Measurements from ENCODE around the gene NLN. TPM values are rescaled to one million over a fixed set of nuclear protein-coding genes. Genes with fewer than 3 reads are reported as not detected.
A peak's percentile ranks its signal among the peaks of the same experiment; 100 is the strongest.
"Not testable (repeated sequence)": the region's sequence is repeated elsewhere in the genome, so short reads cannot be mapped to it uniquely, and the experiment has no call there.

The NLN gene
- total and polyA plus RNA-seq, 4 donors: 21.7 to 38.6 (median 24.2) TPM

- Histone ChIP-seq H3K27ac (ENCODE audit: low read depth, low read length) (no peak overlapping the region), H3K36me3 (ENCODE audit: control insufficient read depth, insufficient read depth, low read length) (no peaks in the 10 kb centered on the region), H3K4me3 (ENCODE audit: low read depth, low read length) (no peak overlapping the region), H3K4me1 (ENCODE audit: control insufficient read depth, insufficient read depth, low read length) (no peaks in the 10 kb centered on the region), H3K27me3 (ENCODE audit: control insufficient read depth, insufficient read depth, low read length) (no peaks in the 10 kb centered on the region), H3K9me3 (ENCODE audit: control insufficient read depth, insufficient read depth, low read length) (no peaks in the 10 kb centered on the region)
- no peak for DNase-seq (ENCODE audit: low read depth in 4 of 6, low spot score in 6 of 6)
- no CpG with 5 or more reads among the region's 1 CpG for WGBS (ENCODE audit: insufficient coverage)
These were observed 6.2 kb downstream of the NLN start for GRCh38 chr5:65728218-65728617.

GRCh38 chr5:65730910-65731309 is 8.9 kb downstream of the NLN start:
- H3K9me3 ChIP-seq (ENCODE audit: control insufficient read depth, insufficient read depth, low read length): no peaks in the 10 kb centered on the region
- H3K27ac ChIP-seq (ENCODE audit: low read depth, low read length): no peak overlapping the region
- no CpG with 5 or more reads among the region's 2 CpGs for WGBS (ENCODE audit: insufficient coverage)
- H3K27me3 ChIP-seq (ENCODE audit: control insufficient read depth, insufficient read depth, low read length): no peaks in the 10 kb centered on the region
- DNase-seq (ENCODE audit: low read depth in 4 of 6, low spot score in 6 of 6): no peak
- H3K4me3 ChIP-seq (ENCODE audit: low read depth, low read length): no peak overlapping the region
- H3K36me3 ChIP-seq (ENCODE audit: control insufficient read depth, insufficient read depth, low read length): no peaks in the 10 kb centered on the region
- no peaks in the 10 kb centered on the region for H3K4me1 ChIP-seq (ENCODE audit: control insufficient read depth, insufficient read depth, low read length)

GRCh38 chr5:65732046-65732445 is 10.0 kb downstream of the NLN start:
- DNase-seq (ENCODE audit: low read depth in 4 of 6, low spot score in 6 of 6); H3K36me3 ChIP-seq (ENCODE audit: control insufficient read depth, insufficient read depth, low read length); H3K9me3 ChIP-seq (ENCODE audit: control insufficient read depth, insufficient read depth, low read length); H3K4me3 ChIP-seq (ENCODE audit: low read depth, low read length); H3K4me1 ChIP-seq (ENCODE audit: control insufficient read depth, insufficient read depth, low read length); H3K27ac ChIP-seq (ENCODE audit: low read depth, low read length); H3K27me3 ChIP-seq (ENCODE audit: control insufficient read depth, insufficient read depth, low read length): not testable (repeated sequence)
- WGBS (ENCODE audit: insufficient coverage): no CpG with 5 or more reads among the region's 3 CpGs

GRCh38 chr5:65734196-65734775 is 12.3 kb downstream of the NLN start:
- DNase-seq (ENCODE audit: low read depth in 4 of 6, low spot score in 6 of 6); H3K36me3 ChIP-seq (ENCODE audit: control insufficient read depth, insufficient read depth, low read length); H3K27ac ChIP-seq (ENCODE audit: low read depth, low read length); H3K4me3 ChIP-seq (ENCODE audit: low read depth, low read length); H3K4me1 ChIP-seq (ENCODE audit: control insufficient read depth, insufficient read depth, low read length); H3K27me3 ChIP-seq (ENCODE audit: control insufficient read depth, insufficient read depth, low read length); H3K9me3 ChIP-seq (ENCODE audit: control insufficient read depth, insufficient read depth, low read length): not testable (repeated sequence)
- WGBS (ENCODE audit: insufficient coverage): 56% methylated on average over 2 of the region's 7 CpGs

- Histone ChIP-seq H3K4me3 (ENCODE audit: low read depth, low read length) (no peak overlapping the region), H3K27me3 (ENCODE audit: control insufficient read depth, insufficient read depth, low read length) (no peaks in the 10 kb centered on the region), H3K27ac (ENCODE audit: low read depth, low read length) (no peak overlapping the region), H3K36me3 (ENCODE audit: control insufficient read depth, insufficient read depth, low read length) (no peaks in the 10 kb centered on the region), H3K4me1 (ENCODE audit: control insufficient read depth, insufficient read depth, low read length) (no peaks in the 10 kb centered on the region), H3K9me3 (ENCODE audit: control insufficient read depth, insufficient read depth, low read length) (no peaks in the 10 kb centered on the region)
- no CpG with 5 or more reads among the region's 1 CpG for WGBS (ENCODE audit: insufficient coverage)
- no peak for DNase-seq (ENCODE audit: low read depth in 4 of 6, low spot score in 6 of 6)
These were observed 12.9 kb downstream of the NLN start for GRCh38 chr5:65734921-65735320.

- no CpG with 5 or more reads among the region's 1 CpG for WGBS (ENCODE audit: insufficient coverage)
- H3K36me3 ChIP-seq (ENCODE audit: control insufficient read depth, insufficient read depth, low read length): no peaks in the 10 kb centered on the region
- no peak overlapping the region for H3K4me3 ChIP-seq (ENCODE audit: low read depth, low read length)
- DNase-seq (ENCODE audit: low read depth in 4 of 6, low spot score in 6 of 6): no peak
- H3K27me3 ChIP-seq (ENCODE audit: control insufficient read depth, insufficient read depth, low read length): no peaks in the 10 kb centered on the region
- H3K27ac ChIP-seq (ENCODE audit: low read depth, low read length): no peak overlapping the region
- H3K9me3 ChIP-seq (ENCODE audit: control insufficient read depth, insufficient read depth, low read length): no peaks in the 10 kb centered on the region
- no peaks in the 10 kb centered on the region for H3K4me1 ChIP-seq (ENCODE audit: control insufficient read depth, insufficient read depth, low read length)
These were observed 14.0 kb downstream of the NLN start for GRCh38 chr5:65736011-65736410.

GRCh38 chr5:65737842-65738241 is 15.8 kb downstream of the NLN start:
- no peaks in the 10 kb centered on the region for H3K4me1 ChIP-seq (ENCODE audit: control insufficient read depth, insufficient read depth, low read length)
- no peak overlapping the region for H3K4me3 ChIP-seq (ENCODE audit: low read depth, low read length)
- no peaks in the 10 kb centered on the region for H3K9me3 ChIP-seq (ENCODE audit: control insufficient read depth, insufficient read depth, low read length)
- no peaks in the 10 kb centered on the region for H3K36me3 ChIP-seq (ENCODE audit: control insufficient read depth, insufficient read depth, low read length)
- no peak overlapping the region for H3K27ac ChIP-seq (ENCODE audit: low read depth, low read length)
- no peak for DNase-seq (ENCODE audit: low read depth in 4 of 6, low spot score in 6 of 6)
- H3K27me3 ChIP-seq (ENCODE audit: control insufficient read depth, insufficient read depth, low read length): no peaks in the 10 kb centered on the region
- WGBS (ENCODE audit: insufficient coverage): 89% methylated on average over 3 of the region's 7 CpGs

- H3K4me1 ChIP-seq (ENCODE audit: control insufficient read depth, insufficient read depth, low read length): no peaks in the 10 kb centered on the region
- no peaks in the 10 kb centered on the region for H3K36me3 ChIP-seq (ENCODE audit: control insufficient read depth, insufficient read depth, low read length)
- no peak for DNase-seq (ENCODE audit: low read depth in 4 of 6, low spot score in 6 of 6)
- H3K4me3 ChIP-seq (ENCODE audit: low read depth, low read length): no peak overlapping the region
- 44% methylated on average over 1 of the region's 4 CpGs for WGBS (ENCODE audit: insufficient coverage)
- H3K27ac ChIP-seq (ENCODE audit: low read depth, low read length): no peak overlapping the region
- no peaks in the 10 kb centered on the region for H3K27me3 ChIP-seq (ENCODE audit: control insufficient read depth, insufficient read depth, low read length)
- H3K9me3 ChIP-seq (ENCODE audit: control insufficient read depth, insufficient read depth, low read length): no peaks in the 10 kb centered on the region
These were observed 16.3 kb downstream of the NLN start for GRCh38 chr5:65738305-65738704.

GRCh38 chr5:65739162-65739561 is 17.2 kb downstream of the NLN start:
- H3K36me3 ChIP-seq (ENCODE audit: control insufficient read depth, insufficient read depth, low read length): no peaks in the 10 kb centered on the region
- no peaks in the 10 kb centered on the region for H3K4me1 ChIP-seq (ENCODE audit: control insufficient read depth, insufficient read depth, low read length)
- no peak overlapping the region for H3K4me3 ChIP-seq (ENCODE audit: low read depth, low read length)
- no peaks in the 10 kb centered on the region for H3K9me3 ChIP-seq (ENCODE audit: control insufficient read depth, insufficient read depth, low read length)
- no peak for DNase-seq (ENCODE audit: low read depth in 4 of 6, low spot score in 6 of 6)
- H3K27ac ChIP-seq (ENCODE audit: low read depth, low read length): no peak overlapping the region
- H3K27me3 ChIP-seq (ENCODE audit: control insufficient read depth, insufficient read depth, low read length): no peaks in the 10 kb centered on the region

- H3K27ac ChIP-seq (ENCODE audit: low read depth, low read length): no peak overlapping the region
- H3K36me3 ChIP-seq (ENCODE audit: control insufficient read depth, insufficient read depth, low read length): no peaks in the 10 kb centered on the region
- no peaks in the 10 kb centered on the region for H3K4me1 ChIP-seq (ENCODE audit: control insufficient read depth, insufficient read depth, low read length)
- no peaks in the 10 kb centered on the region for H3K27me3 ChIP-seq (ENCODE audit: control insufficient read depth, insufficient read depth, low read length)
- no CpG with 5 or more reads among the region's 4 CpGs for WGBS (ENCODE audit: insufficient coverage)
- no peaks in the 10 kb centered on the region for H3K9me3 ChIP-seq (ENCODE audit: control insufficient read depth, insufficient read depth, low read length)
- DNase-seq (ENCODE audit: low read depth in 4 of 6, low spot score in 6 of 6): peak in 4 of 6 donors; percentile 12 to 73 (median 40)
- no peak overlapping the region for H3K4me3 ChIP-seq (ENCODE audit: low read depth, low read length)
These were observed 20.7 kb downstream of the NLN start for GRCh38 chr5:65742565-65743231.
